Heart right ventricle (tissue), 16 donors: ENCODE data around the gene NSG1. TPM values are rescaled to one million over a fixed set of nuclear protein-coding genes. Genes with fewer than 3 reads are reported as not detected.

Experiments used
- ATAC-seq, 8 donors: fragments of 200-7000 bp; cut with Tn5 transposase; one replicate each; pipeline ENCODE4 v1.9.1; 2020; ENCODE audit warnings: mild to moderate bottlenecking in 8 of 8, moderate library complexity in 8 of 8, moderate number of reproducible peaks in 1 of 8
- DNase-seq, 2 donors: peaks; one replicate each; pipeline ENCODE4 v3.0.0-alpha.2; 2020
- H3K27ac ChIP-seq, 10 donors: fragments of 200-600 bp; sonication (generic) in 2 of 10; one replicate each; pipeline versions ENCODE4 v1.5.0 to v1.8.0; 2020 to 2022; ENCODE audit warnings: mild to moderate bottlenecking in 3 of 10
- H3K27me3 ChIP-seq, 7 donors: fragments of 200-600 bp; one replicate each; pipeline ENCODE4 v1.8.0; 2021 to 2022; ENCODE audit warnings: mild to moderate bottlenecking in 2 of 7
- H3K36me3 ChIP-seq, 9 donors: fragments of 200-600 bp; sonication (generic) in 1 of 9; one replicate each; pipeline versions ENCODE4 v1.5.0 to v1.8.0; 2020 to 2022; ENCODE audit warnings: mild to moderate bottlenecking in 2 of 9
- H3K4me1 ChIP-seq, 9 donors: fragments of 200-600 bp; sonication (generic) in 1 of 9; one replicate each; pipeline versions ENCODE4 v1.5.0 to v1.8.0; 2020 to 2022; ENCODE audit warnings: mild to moderate bottlenecking in 4 of 9
- H3K4me3 ChIP-seq, 10 donors: fragments of 200-600 bp; sonication (generic) in 2 of 10; one replicate each; pipeline versions ENCODE4 v1.5.0 to v1.8.0; 2020 to 2022; ENCODE audit warnings: mild to moderate bottlenecking in 7 of 10, moderate library complexity in 2 of 10
- H3K9me3 ChIP-seq, 11 donors: fragments of 200-600 bp in 10 of 11; sonication (generic) in 2 of 11; one replicate each; pipeline versions ENCODE4 v1.5.0 to v1.8.0; 2013 to 2022; ENCODE audit warnings: mild to moderate bottlenecking in 2 of 11, control low read depth in 1 of 11, moderate library complexity in 1 of 11
- CTCF ChIP-seq, 9 donors: fragments of 200-600 bp; sonication (generic) in 2 of 9; IDR thresholded peaks; one replicate each; pipeline versions ENCODE4 v1.5.0 to v1.8.0; 2021 to 2022; ENCODE audit warnings: antibody characterized with exemption in 9 of 9, mild to moderate bottlenecking in 5 of 9, moderate library complexity in 1 of 9
- WGBS, 2 donors: extraction: QIAGEN DNeasy Blood & Tissue Kit; methylation state at CpG; one replicate each; pipeline ENCODE4 v1.1.7; 2013; ENCODE audit warnings: inconsistent platforms in 1 of 2; 5-methylcytosine and 5-hydroxymethylcytosine counted together
- intact Hi-C, 10 donors: fragments of 100-400 bp; cut with DNase I; formaldehyde crosslinking; loops; one replicate each; pipeline versions ENCODE4 v1.11.1 to v1.14.2; 2022
- polyA plus RNA-seq, 2 donors: library from polyadenylated mRNA; stranded (reverse); fragments of 200-250 nt; gene quantifications; one replicate each; pipeline ENCODE4 v1.2.3, GENCODE V29; 2013
- total RNA-seq, 10 donors: library from RNA; stranded (reverse); fragmentation: NEBNext Ultra II Directional in 3 of 10; extraction: Animal tissue kit (Norgen Biotek cat#: 25700) in 3 of 10; gene quantifications; one replicate each; pipeline versions ENCODE4 v1.2.1 to v1.2.4, GENCODE V29; 2021 to 2023
- donor health status: Arrhythmogenic right ventricular cardiomyopathy.
- donor health status: ischemic (EF 13 %, LVEDD 7.1; RV severe dilation, severe dysfunction).
- donor health status: healthy with polysubstance abuse.
- donor health status: DM: no; HTN: yes; CAD: no.
- donor health status: DM: no; HTN: no; CAD: no.
- donor health status: ischemic (EF 25% LVEDD 6.9; RV normal size, moderate dysfunction).
- donor health status: ischemic (EF 25% LVEDD 5.7; RV mildly dilated, moderate dysfunction).
- donor health status: healthy.
- donor health status: DM: yes; HTN: yes; CAD: no.
- donor health status: Ischemic cardiomyopathy.
- donor health status: ischemic (EF 35%, LVEDD 5.7; RV mildly dilated, moderate dysfunction).
- donor health status: nonischemic (EF 11% LVEDD 7.7; RV severe dilation, severe dysfunction).
- donor health status: DM: yes; HTN: yes; CAD: no.
- donor health status: PGD.
- donor health status: ischemic (EF 29% LVEDD 5.4; RV normal size, mild dysfunction).
- donor health status: nonischemic (EF 23%, LVEDD 6.1; RV moderate dilation, normal function).

Gene NSG1
- total and polyA plus RNA-seq, 12 donors = 1.4 to 10.5 (median 3.4) TPM

GRCh38 chr4:4416981-4417380 is 30.1 kb downstream of the NSG1 start:
- H3K9me3 ChIP-seq = no peaks in the 10 kb centered on the region
- no peaks in the 10 kb centered on the region for H3K27me3 ChIP-seq
- intact Hi-C loops = no loop called here
- 94 to 95% methylated on average over 11 of the region's 11 CpGs for WGBS, 2 donors
- H3K4me3 ChIP-seq = no peak overlapping the region
- no peak overlapping the region for H3K27ac ChIP-seq
- peaks cover 0 to 58% (median 25%) of the 10 kb centered on the region in 9 donors for H3K36me3 ChIP-seq
- no peaks in the 10 kb centered on the region for H3K4me1 ChIP-seq
- DNase-seq (no peak), ATAC-seq (no peak)
- no peak for TF ChIP-seq CTCF (IDR thresholded peaks at IDR 0.05)

- peaks cover 0 to 67% (median 26%) of the 10 kb centered on the region in 9 donors for H3K36me3 ChIP-seq
- WGBS, 2 donors = 74 to 80% methylated on average over 7 of the region's 7 CpGs
- no peak overlapping the region for H3K4me3 ChIP-seq
- H3K27me3 ChIP-seq = no peaks in the 10 kb centered on the region
- ATAC-seq (no peak), DNase-seq (no peak)
- no peaks in the 10 kb centered on the region for H3K4me1 ChIP-seq
- no peaks in the 10 kb centered on the region for H3K9me3 ChIP-seq
- H3K27ac ChIP-seq = no peak overlapping the region
- intact Hi-C loops = no loop called here
- no peak for TF ChIP-seq CTCF (IDR thresholded peaks at IDR 0.05)
Observed at GRCh38 chr4:4417886-4418285, 31.0 kb downstream of the NSG1 start.

- DNase-seq = no peak
- H3K36me3 ChIP-seq = peaks cover 0 to 76% (median 32%) of the 10 kb centered on the region in 9 donors
- WGBS, 2 donors = 89 to 90% methylated on average over 19 of the region's 19 CpGs
Observed at GRCh38 chr4:4418676-4419390, 31.9 kb downstream of the NSG1 start.

GRCh38 chr4:4419896-4420295 is 33.0 kb downstream of the NSG1 start:
- intact Hi-C loops = loop anchor here in 1 of 10 donors (10.0 kb wide), 1 partner anchor 165 kb away; no protein-coding TSS in a partner anchor
- WGBS, 2 donors = 96% methylated on average over 12 of the region's 12 CpGs
- peaks cover 0 to 87% (median 32%) of the 10 kb centered on the region in 9 donors for H3K36me3 ChIP-seq
- no peak overlapping the region for H3K4me3 ChIP-seq
- no peaks in the 10 kb centered on the region for H3K27me3 ChIP-seq
- ATAC-seq (no peak), DNase-seq (no peak)
- H3K9me3 ChIP-seq = no peaks in the 10 kb centered on the region
- no peak overlapping the region for H3K27ac ChIP-seq
- no peak for TF ChIP-seq CTCF (IDR thresholded peaks at IDR 0.05)
- H3K4me1 ChIP-seq = no peaks in the 10 kb centered on the region

More at GRCh38 chr4:4418676-4419390, 31.9 kb downstream of the NSG1 start:
- no peak for TF ChIP-seq CTCF (IDR thresholded peaks at IDR 0.05)
- Histone ChIP-seq H3K4me1 (no peaks in the 10 kb centered on the region), H3K27me3 (no peaks in the 10 kb centered on the region), H3K27ac (no peak overlapping the region), H3K4me3 (no peak overlapping the region), H3K9me3 (no peaks in the 10 kb centered on the region)
- intact Hi-C loops = no loop called here
- ATAC-seq = no peak
